K562 treated with DMSO at 1 percent for 4 hours (cell line): Measurements from ENCODE around the gene GRXCR1. TPM values are rescaled to one million over a fixed set of nuclear protein-coding genes. Genes with fewer than 3 reads are reported as not detected.

Source experiments
- total RNA-seq: library from RNA; unstranded; fragments of 300-600 nt; gene quantifications from 2 replicates; pipeline ENCODE4 v1.2.3, GENCODE V29; 2022; ENCODE audit not compliant: insufficient read depth

Gene GRXCR1
- not detected in 2 replicates for total RNA-seq

GRCh38 chr4:42892413-42892812 is at the start of gene GRXCR1:
GRXCR1 (plus strand) TSS chr4:42892713; CDS start chr4:42893267, 554 bp downstream.

Other genes with a start within 250 kb of the GRXCR1 start
- gene ATP8A1, start 235.6 kb upstream of the GRXCR1 start, total RNA-seq: not detected in 2 replicates